ENCODE results near the gene MAL. TPM values are rescaled to one million over a fixed set of nuclear protein-coding genes. Genes with fewer than 3 reads are reported as not detected.

The MAL gene
- total RNA-seq, 1 donor from 2014 or later, result 0.41 TPM

DNA sequence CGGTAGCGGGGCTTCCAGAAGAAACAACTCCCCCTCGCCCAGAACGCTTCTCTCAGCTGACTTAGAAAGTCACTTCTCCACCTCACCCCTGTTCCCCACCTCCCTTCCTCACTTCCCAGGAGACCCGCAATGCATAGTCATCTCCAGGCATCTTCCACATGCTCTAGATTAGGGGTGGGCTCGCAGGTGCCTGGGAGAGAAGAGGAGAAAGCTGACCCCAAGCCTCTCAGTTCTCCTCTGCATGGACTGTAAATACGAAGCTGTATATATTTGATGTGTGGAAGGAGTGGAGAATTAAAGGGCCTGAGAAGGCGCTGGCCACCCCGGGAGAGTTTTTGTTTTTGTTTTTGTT lies 1.8 kb downstream of the MAL start:
- DNase-seq (ENCODE audit: low read depth) (no peak), FAIRE-seq (no peak)
- peaks cover 3% of the 10 kb centered on the region for H3K9me3 Mint-ChIP-seq (ENCODE audit: unreplicated experiment)
- H3K4me1 Mint-ChIP-seq (ENCODE audit: low read depth, unreplicated experiment), result peaks cover 20% of the 10 kb centered on the region
- no peaks in the 10 kb centered on the region for H3K9me3 ChIP-seq (ENCODE audit: insufficient read depth, low read depth, low read length)
- H3K27ac ChIP-seq (ENCODE audit: low read depth, low read length), result no peak overlapping the region
- peaks cover 4% of the 10 kb centered on the region for H3K4me1 ChIP-seq (ENCODE audit: insufficient read depth, low read length)
- H3K9ac ChIP-seq (ENCODE audit: low read length), result no peak overlapping the region
- no peaks in the 10 kb centered on the region for H3K36me3 Mint-ChIP-seq (ENCODE audit: low read depth, unreplicated experiment)
- H3K79me2 ChIP-seq (ENCODE audit: insufficient read depth, low read length), result no peaks in the 10 kb centered on the region
- H3K4me3 ChIP-seq (ENCODE audit: insufficient read depth, low read depth, low read length), result no peak overlapping the region
- H3K27me3 Mint-ChIP-seq (ENCODE audit: low read depth, unreplicated experiment), result peaks cover 73% of the 10 kb centered on the region
- H4K20me1 ChIP-seq (ENCODE audit: insufficient read depth, low read length), result no peaks in the 10 kb centered on the region
- H2AFZ ChIP-seq (ENCODE audit: low read depth, low read length), result no peak overlapping the region
- TF ChIP-seq, protein P1, sequence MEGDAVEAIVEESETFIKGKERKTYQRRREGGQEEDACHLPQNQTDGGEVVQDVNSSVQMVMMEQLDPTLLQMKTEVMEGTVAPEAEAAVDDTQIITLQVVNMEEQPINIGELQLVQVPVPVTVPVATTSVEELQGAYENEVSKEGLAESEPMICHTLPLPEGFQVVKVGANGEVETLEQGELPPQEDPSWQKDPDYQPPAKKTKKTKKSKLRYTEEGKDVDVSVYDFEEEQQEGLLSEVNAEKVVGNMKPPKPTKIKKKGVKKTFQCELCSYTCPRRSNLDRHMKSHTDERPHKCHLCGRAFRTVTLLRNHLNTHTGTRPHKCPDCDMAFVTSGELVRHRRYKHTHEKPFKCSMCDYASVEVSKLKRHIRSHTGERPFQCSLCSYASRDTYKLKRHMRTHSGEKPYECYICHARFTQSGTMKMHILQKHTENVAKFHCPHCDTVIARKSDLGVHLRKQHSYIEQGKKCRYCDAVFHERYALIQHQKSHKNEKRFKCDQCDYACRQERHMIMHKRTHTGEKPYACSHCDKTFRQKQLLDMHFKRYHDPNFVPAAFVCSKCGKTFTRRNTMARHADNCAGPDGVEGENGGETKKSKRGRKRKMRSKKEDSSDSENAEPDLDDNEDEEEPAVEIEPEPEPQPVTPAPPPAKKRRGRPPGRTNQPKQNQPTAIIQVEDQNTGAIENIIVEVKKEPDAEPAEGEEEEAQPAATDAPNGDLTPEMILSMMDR (IDR thresholded peaks at IDR 0.05; ENCODE audit: insufficient read depth, low read depth, low read length), result no peak
- no peak for TF ChIP-seq EZH2 (IDR thresholded peaks at IDR 0.05; ENCODE audit: insufficient read depth, low read length)
- no peak overlapping the region for H3K4me3 Mint-ChIP-seq (ENCODE audit: unreplicated experiment)
- H3K36me3 ChIP-seq (ENCODE audit: insufficient read depth, low read length), result no peaks in the 10 kb centered on the region
- peaks cover 61% of the 10 kb centered on the region for H3K27me3 ChIP-seq (ENCODE audit: insufficient read depth, low read length)
- H3K27ac Mint-ChIP-seq (ENCODE audit: unreplicated experiment), result no peak overlapping the region
- no peak overlapping the region for H3K4me2 ChIP-seq (ENCODE audit: low read length)

DNA sequence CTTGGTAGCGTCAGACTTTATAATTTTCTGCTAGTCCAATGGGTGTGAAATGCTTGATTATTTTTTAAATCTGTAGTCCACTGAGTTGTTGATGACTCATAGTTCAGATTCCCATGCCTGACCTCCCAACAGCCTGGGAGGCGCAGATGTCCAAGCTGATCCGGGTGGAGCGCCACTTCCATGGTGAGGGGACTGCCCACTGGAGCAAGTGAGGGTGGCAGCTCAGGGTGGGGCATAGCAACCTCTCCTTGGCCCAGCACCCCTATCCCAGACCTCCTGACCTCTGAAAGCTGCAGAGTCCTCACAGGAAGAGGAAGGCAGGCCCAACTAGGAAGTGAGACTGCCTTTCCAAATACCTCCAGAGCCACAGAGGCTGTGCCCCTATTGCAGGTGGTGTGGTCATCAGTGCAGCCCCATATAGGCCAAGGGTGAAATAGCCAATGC lies 4.4 kb downstream of the MAL start:
- Histone ChIP-seq H3K27me3 (ENCODE audit: insufficient read depth, low read length) (peaks cover 39% of the 10 kb centered on the region), H3K79me2 (ENCODE audit: insufficient read depth, low read length) (no peaks in the 10 kb centered on the region)
- peaks cover 62% of the 10 kb centered on the region for H3K27me3 Mint-ChIP-seq (ENCODE audit: low read depth, unreplicated experiment)

DNA sequence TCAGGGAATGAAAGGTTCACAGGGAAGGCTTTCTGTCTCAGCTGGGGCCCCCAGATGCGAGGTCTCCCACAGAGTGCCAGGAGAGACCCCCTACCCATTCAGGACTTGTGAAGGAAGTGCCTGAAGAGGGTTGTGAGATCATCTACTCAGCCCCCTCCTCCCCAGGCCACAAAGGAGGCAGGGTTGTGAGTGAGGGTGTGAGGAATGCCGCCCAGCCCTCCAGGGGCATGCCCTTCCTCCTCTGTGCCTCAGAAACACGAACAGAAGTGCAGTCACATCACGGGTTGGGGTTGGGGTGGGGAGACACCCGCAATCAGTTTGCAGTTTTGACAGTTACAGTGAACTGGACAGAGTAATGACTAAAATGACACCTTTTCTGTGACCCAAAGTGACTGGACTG lies 5.0 kb downstream of the MAL start:
- Histone ChIP-seq H3K4me1 (ENCODE audit: insufficient read depth, low read length) (peaks cover 4% of the 10 kb centered on the region), H3K36me3 (ENCODE audit: insufficient read depth, low read length) (no peaks in the 10 kb centered on the region), H3K27me3 (ENCODE audit: insufficient read depth, low read length) (peaks cover 35% of the 10 kb centered on the region), H4K20me1 (ENCODE audit: insufficient read depth, low read length) (no peaks in the 10 kb centered on the region), H3K9ac (ENCODE audit: low read length) (no peak overlapping the region), H2AFZ (ENCODE audit: low read depth, low read length) (no peak overlapping the region), H3K27ac (ENCODE audit: low read depth, low read length) (no peak overlapping the region), H3K79me2 (ENCODE audit: insufficient read depth, low read length) (no peaks in the 10 kb centered on the region), H3K9me3 (ENCODE audit: insufficient read depth, low read depth, low read length) (no peaks in the 10 kb centered on the region), H3K4me3 (ENCODE audit: insufficient read depth, low read depth, low read length) (no peak overlapping the region), H3K4me2 (ENCODE audit: low read length) (no peak overlapping the region)
- H3K36me3 Mint-ChIP-seq (ENCODE audit: low read depth, unreplicated experiment), result no peaks in the 10 kb centered on the region
- no peak for DNase-seq (ENCODE audit: low read depth)
- peaks cover 5% of the 10 kb centered on the region for H3K9me3 Mint-ChIP-seq (ENCODE audit: unreplicated experiment)
- peaks cover 20% of the 10 kb centered on the region for H3K4me1 Mint-ChIP-seq (ENCODE audit: low read depth, unreplicated experiment)
- peaks cover 67% of the 10 kb centered on the region for H3K27me3 Mint-ChIP-seq (ENCODE audit: low read depth, unreplicated experiment)
- H3K27ac Mint-ChIP-seq (ENCODE audit: unreplicated experiment), result peak overlapping the region; percentile 72
- TF ChIP-seq EZH2 (IDR thresholded peaks at IDR 0.05; ENCODE audit: insufficient read depth, low read length), result no peak
- TF ChIP-seq, protein P1 (IDR thresholded peaks at IDR 0.05; ENCODE audit: insufficient read depth, low read depth, low read length), result no peak
- H3K4me3 Mint-ChIP-seq (ENCODE audit: unreplicated experiment), result peak overlapping the region; percentile 40
- no peak for FAIRE-seq

More for the DNA sequence above, 4.4 kb downstream of the MAL start:
- H3K4me3 Mint-ChIP-seq (ENCODE audit: unreplicated experiment), result no peak overlapping the region
- H3K9ac ChIP-seq (ENCODE audit: low read length), result no peak overlapping the region
- H3K27ac ChIP-seq (ENCODE audit: low read depth, low read length), result no peak overlapping the region
- H3K4me2 ChIP-seq (ENCODE audit: low read length), result no peak overlapping the region
- DNase-seq (ENCODE audit: low read depth) (no peak), FAIRE-seq (no peak)
- no peaks in the 10 kb centered on the region for H4K20me1 ChIP-seq (ENCODE audit: insufficient read depth, low read length)
- H3K36me3 Mint-ChIP-seq (ENCODE audit: low read depth, unreplicated experiment), result no peaks in the 10 kb centered on the region
- H3K36me3 ChIP-seq (ENCODE audit: insufficient read depth, low read length), result no peaks in the 10 kb centered on the region
- H3K9me3 ChIP-seq (ENCODE audit: insufficient read depth, low read depth, low read length), result no peaks in the 10 kb centered on the region
- H2AFZ ChIP-seq (ENCODE audit: low read depth, low read length), result no peak overlapping the region
- peaks cover 4% of the 10 kb centered on the region for H3K4me1 ChIP-seq (ENCODE audit: insufficient read depth, low read length)
- no peak overlapping the region for H3K27ac Mint-ChIP-seq (ENCODE audit: unreplicated experiment)
- H3K4me1 Mint-ChIP-seq (ENCODE audit: low read depth, unreplicated experiment), result peaks cover 20% of the 10 kb centered on the region
- peaks cover 3% of the 10 kb centered on the region for H3K9me3 Mint-ChIP-seq (ENCODE audit: unreplicated experiment)
- no peak for TF ChIP-seq EZH2 (IDR thresholded peaks at IDR 0.05; ENCODE audit: insufficient read depth, low read length)
- TF ChIP-seq, protein P1 (IDR thresholded peaks at IDR 0.05; ENCODE audit: insufficient read depth, low read depth, low read length), result no peak
- no peak overlapping the region for H3K4me3 ChIP-seq (ENCODE audit: insufficient read depth, low read depth, low read length)
